Muscle layer of duodenum (tissue), 2 donors: ENCODE results near the gene TNFRSF1B.

Experiments used
- H3K27ac ChIP-seq: one replicate; pipeline ENCODE4 v1.7.0; 2013; ENCODE audit warnings: mild to moderate bottlenecking, low read length
- H3K27me3 ChIP-seq: one replicate; pipeline ENCODE4 v1.7.0; 2013; ENCODE audit warnings: low read depth, mild to moderate bottlenecking, control low read depth, low read length
- H3K36me3 ChIP-seq, 2 donors: one replicate each; pipeline ENCODE4 v1.7.0; 2013; ENCODE audit warnings: low read length in 2 of 2, control low read depth in 1 of 2, mild to moderate bottlenecking in 1 of 2; ENCODE audit not compliant: insufficient read depth in 2 of 2, control insufficient read depth in 1 of 2
- H3K4me1 ChIP-seq, 2 donors: one replicate each; pipeline ENCODE4 v1.7.0; 2013; ENCODE audit warnings: low read length in 2 of 2, mild to moderate bottlenecking in 2 of 2, control low read depth in 1 of 2, moderate library complexity in 1 of 2; ENCODE audit not compliant: insufficient read depth in 2 of 2, control insufficient read depth in 1 of 2
- H3K4me3 ChIP-seq, 2 donors: one replicate each; pipeline ENCODE4 v1.7.0; 2013; ENCODE audit warnings: low read length in 2 of 2, low read depth in 1 of 2, mild to moderate bottlenecking in 1 of 2
- H3K9me3 ChIP-seq, 2 donors: one replicate each; pipeline ENCODE4 v1.7.0; 2013; ENCODE audit warnings: low read length in 2 of 2, control low read depth in 1 of 2, mild to moderate bottlenecking in 1 of 2; ENCODE audit not compliant: control insufficient read depth in 1 of 2
- donor health status: healthy.

The TNFRSF1B gene

GRCh38 chr1:12245733-12246132, 78.9 kb downstream of the TNFRSF1B start:
- no peak overlapping the region for H3K27ac ChIP-seq
- H3K9me3 ChIP-seq = no peaks in the 10 kb centered on the region
- H3K27me3 ChIP-seq = no peaks in the 10 kb centered on the region
- no peak overlapping the region for H3K4me3 ChIP-seq
- H3K4me1 ChIP-seq = no peaks in the 10 kb centered on the region
- H3K36me3 ChIP-seq = peaks cover 46 to 59% of the 10 kb centered on the region in 2 donors

GRCh38 chr1:12246584-12246983, 79.8 kb downstream of the TNFRSF1B start:
- Histone ChIP-seq H3K4me3 (no peak overlapping the region), H3K4me1 (no peaks in the 10 kb centered on the region), H3K36me3 (peaks cover 53 to 54% of the 10 kb centered on the region in 2 donors), H3K9me3 (no peaks in the 10 kb centered on the region), H3K27me3 (no peaks in the 10 kb centered on the region), H3K27ac (no peak overlapping the region)

- Histone ChIP-seq H3K36me3 (peaks cover 55 to 57% of the 10 kb centered on the region in 2 donors), H3K4me3 (no peak overlapping the region)
Measured at GRCh38 chr1:12249181-12249580, 82.4 kb downstream of the TNFRSF1B start.

DNA sequence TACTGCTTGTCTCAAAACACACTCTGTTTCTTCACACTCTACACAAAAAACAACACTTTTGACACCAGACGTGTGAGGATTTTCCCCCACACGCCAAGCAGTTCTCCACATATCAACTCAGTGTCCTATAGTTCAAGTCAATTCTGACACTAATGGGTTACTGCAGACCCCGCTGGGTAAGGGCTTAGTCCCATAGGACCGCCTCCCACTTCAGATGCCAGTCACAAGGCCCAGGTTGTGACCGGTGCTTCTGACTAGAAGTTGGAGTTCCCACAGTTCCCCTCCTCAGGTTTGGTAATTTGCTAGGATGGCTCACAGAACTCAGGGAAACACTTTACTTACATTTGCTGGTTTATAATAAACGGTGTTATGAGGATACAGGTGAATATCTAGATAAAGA, 83.0 kb downstream of the TNFRSF1B start:
- no peaks in the 10 kb centered on the region for H3K27me3 ChIP-seq
- H3K4me3 ChIP-seq = no peak overlapping the region
- H3K36me3 ChIP-seq = peaks cover 50 to 55% of the 10 kb centered on the region in 2 donors
- H3K27ac ChIP-seq = no peak overlapping the region
- no peaks in the 10 kb centered on the region for H3K9me3 ChIP-seq
- H3K4me1 ChIP-seq = no peaks in the 10 kb centered on the region

More at GRCh38 chr1:12249181-12249580, 82.4 kb downstream of the TNFRSF1B start:
- no peaks in the 10 kb centered on the region for H3K27me3 ChIP-seq
- no peak overlapping the region for H3K27ac ChIP-seq
- H3K9me3 ChIP-seq = no peaks in the 10 kb centered on the region
- H3K4me1 ChIP-seq = no peaks in the 10 kb centered on the region

DNA sequence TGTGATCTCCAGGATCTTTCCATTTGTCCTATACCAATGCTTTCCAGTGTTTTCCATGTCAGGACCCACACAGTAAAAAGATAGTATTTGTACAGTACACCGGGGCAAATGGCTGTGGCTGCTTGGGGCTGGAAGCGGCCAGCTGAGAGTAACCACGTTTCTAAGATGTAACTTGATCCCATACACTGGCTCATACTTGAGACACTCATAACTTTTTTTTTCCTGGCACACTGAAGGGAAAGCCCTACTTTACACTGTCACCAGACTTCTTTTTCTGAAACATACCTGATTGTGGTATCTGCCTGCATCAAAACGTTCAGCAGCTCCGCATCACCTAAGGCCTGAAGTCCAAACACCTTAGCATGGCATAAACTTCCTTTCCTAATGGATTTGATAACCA, 84.7 kb downstream of the TNFRSF1B start:
- no peak overlapping the region for H3K27ac ChIP-seq
- H3K27me3 ChIP-seq = no peaks in the 10 kb centered on the region
- peaks cover 48 to 58% of the 10 kb centered on the region in 2 donors for H3K36me3 ChIP-seq
- no peaks in the 10 kb centered on the region for H3K4me1 ChIP-seq
- H3K9me3 ChIP-seq = no peaks in the 10 kb centered on the region
- H3K4me3 ChIP-seq = no peak overlapping the region

DNA sequence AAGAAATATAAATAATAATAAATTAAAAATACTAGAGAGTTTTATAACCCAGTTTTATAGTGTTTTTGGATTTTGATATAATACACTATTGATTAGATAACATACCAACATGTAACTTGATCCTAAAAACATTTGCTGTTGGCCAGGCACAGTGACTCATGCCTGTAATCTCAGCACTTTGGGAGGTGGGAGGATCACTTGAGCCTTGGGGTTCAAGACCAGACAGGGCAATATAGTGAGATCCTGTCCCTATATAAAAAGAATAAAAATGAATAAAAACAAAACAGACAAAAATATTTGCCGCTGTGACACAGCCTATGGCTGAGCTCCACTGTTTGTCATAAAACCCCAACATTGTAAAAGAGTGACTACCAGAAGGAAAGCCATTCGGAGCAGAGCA, 89.1 kb downstream of the TNFRSF1B start:
- H3K4me3 ChIP-seq = no peak overlapping the region
- H3K36me3 ChIP-seq = peaks cover 54 to 70% of the 10 kb centered on the region in 2 donors
- no peaks in the 10 kb centered on the region for H3K27me3 ChIP-seq
- H3K4me1 ChIP-seq = no peaks in the 10 kb centered on the region
- H3K27ac ChIP-seq = no peak overlapping the region
- no peaks in the 10 kb centered on the region for H3K9me3 ChIP-seq

- H3K27ac ChIP-seq = no peak overlapping the region
- no peaks in the 10 kb centered on the region for H3K9me3 ChIP-seq
- no peak overlapping the region for H3K4me3 ChIP-seq
- peaks cover 60 to 79% of the 10 kb centered on the region in 2 donors for H3K36me3 ChIP-seq
- no peaks in the 10 kb centered on the region for H3K27me3 ChIP-seq
- no peaks in the 10 kb centered on the region for H3K4me1 ChIP-seq
Measured at GRCh38 chr1:12258272-12258671, 91.5 kb downstream of the TNFRSF1B start.
